ENCODE results near the gene MCAT.
A peak's percentile ranks its signal among the peaks of the same experiment; 100 is the strongest.

Gene MCAT

DNA sequence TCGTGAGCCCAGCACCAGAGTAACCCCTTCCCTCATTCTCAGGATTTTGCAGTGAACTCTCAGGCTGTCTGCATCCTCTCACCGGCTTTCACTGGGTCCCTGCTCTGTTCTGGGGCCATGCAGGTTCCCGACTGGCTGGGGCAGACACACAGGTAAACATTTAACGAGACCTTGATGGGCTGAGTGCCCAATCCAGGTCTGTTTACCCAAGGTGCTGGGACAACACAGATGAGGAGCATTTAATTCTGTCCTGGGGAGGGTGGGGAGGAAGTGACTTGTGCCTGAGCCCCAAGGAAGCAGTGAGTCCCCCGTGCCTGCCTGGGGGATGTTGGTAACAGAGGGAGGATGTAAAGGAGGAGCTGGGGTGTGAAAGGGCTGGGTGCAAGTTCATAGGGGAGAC is 28.2 kb downstream of the MCAT start:
- Histone ChIP-seq H3K27ac (replicated peaks) (no peak overlapping the region), H3K27me3 (ENCODE audit: insufficient read depth, poor library complexity, severe bottlenecking) (no peaks in the 10 kb centered on the region), H3K4me3 (replicated peaks; ENCODE audit: insufficient read depth, low read length) (no peak overlapping the region)
- no peak for DNase-seq (ENCODE audit: low read depth in 1 of 2, low spot score in 1 of 2)
- TF ChIP-seq SPI1 (IDR thresholded peaks at IDR 0.05; ENCODE audit: borderline replicate concordance, low read depth), result peak; percentile 68
- TF ChIP-seq, protein P1, sequence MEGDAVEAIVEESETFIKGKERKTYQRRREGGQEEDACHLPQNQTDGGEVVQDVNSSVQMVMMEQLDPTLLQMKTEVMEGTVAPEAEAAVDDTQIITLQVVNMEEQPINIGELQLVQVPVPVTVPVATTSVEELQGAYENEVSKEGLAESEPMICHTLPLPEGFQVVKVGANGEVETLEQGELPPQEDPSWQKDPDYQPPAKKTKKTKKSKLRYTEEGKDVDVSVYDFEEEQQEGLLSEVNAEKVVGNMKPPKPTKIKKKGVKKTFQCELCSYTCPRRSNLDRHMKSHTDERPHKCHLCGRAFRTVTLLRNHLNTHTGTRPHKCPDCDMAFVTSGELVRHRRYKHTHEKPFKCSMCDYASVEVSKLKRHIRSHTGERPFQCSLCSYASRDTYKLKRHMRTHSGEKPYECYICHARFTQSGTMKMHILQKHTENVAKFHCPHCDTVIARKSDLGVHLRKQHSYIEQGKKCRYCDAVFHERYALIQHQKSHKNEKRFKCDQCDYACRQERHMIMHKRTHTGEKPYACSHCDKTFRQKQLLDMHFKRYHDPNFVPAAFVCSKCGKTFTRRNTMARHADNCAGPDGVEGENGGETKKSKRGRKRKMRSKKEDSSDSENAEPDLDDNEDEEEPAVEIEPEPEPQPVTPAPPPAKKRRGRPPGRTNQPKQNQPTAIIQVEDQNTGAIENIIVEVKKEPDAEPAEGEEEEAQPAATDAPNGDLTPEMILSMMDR (IDR thresholded peaks at IDR 0.05; ENCODE audit: insufficient read depth, low read length), result no peak

DNA sequence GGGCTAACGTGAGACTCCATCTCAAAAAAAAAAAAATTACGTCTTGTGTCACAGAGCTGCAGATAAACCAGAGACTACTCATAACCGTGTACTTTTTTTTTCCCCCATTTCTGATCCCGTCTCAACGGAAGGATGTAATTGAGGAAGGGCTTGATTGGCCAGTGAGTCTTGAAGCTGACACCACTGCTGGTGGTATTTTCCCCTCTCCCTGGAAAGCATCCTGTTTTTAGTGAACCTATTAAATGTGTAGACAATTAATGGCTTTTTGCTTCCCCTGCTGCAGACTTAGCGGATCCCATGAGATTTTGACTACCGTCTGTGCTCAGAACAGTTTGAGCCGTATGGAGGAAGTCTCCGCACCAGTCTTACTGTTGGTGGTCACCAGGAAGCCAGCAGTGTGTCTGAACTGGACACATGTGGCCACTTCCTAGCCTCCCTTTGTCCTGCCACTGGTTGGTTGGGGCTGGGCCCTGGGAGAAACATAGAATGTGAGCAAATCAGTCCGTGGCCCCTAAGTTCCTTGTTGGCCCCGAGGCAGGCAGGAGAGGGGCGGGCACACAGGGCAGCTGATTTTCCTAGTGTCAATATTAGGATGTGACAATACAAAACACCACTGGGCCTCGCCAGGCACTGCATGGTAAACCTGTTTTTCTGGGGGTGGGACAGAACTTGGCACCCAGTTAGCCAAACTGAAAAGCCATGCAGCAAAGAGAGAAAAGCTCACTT is 29.5 kb downstream of the MCAT start:
- no peaks in the 10 kb centered on the region for H3K27me3 ChIP-seq (ENCODE audit: insufficient read depth, poor library complexity, severe bottlenecking)

DNA sequence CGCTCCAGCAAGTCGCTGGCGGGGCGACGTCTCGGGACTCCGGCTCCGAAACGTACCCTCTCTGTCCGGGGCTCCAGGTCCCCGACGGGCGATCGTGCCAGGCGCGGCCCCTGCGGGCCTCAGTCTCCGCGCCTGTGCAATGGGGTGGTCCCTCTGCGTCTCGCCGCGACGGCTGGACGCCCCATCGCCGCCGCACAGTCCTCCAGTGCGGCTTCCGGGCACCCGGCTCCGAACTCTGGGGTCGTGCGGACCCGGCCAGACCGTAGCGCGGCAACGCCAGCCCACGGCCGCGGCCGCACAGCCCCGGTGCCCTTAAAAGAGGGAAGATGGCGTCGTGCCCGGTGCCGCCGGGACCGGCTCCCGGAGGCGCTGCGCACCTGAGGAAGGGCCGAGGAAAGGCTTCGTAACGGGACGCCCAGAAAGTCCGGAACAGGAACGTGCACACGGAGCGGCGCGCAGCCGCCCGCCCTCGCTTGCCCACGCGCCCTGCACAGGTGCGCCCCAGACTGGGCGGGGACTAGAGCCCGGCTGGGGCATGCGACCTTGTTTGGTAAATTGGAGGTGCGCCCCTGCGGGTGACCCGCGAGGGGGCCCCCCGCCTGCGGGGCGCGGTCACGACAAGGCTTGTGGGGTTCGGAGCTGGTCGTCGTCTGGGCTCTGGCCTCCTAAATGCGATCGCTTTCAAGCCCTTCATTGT is 32.1 kb downstream of the MCAT start:
- peak in 1 of 2 experiments; percentile 52 for DNase-seq (ENCODE audit: low read depth in 1 of 2, low spot score in 1 of 2)
- peak overlapping the region; percentile 72 for H3K4me3 ChIP-seq (replicated peaks; ENCODE audit: insufficient read depth, low read length)
- TF ChIP-seq, protein P1 (IDR thresholded peaks at IDR 0.05; ENCODE audit: insufficient read depth, low read length), result no peak
- TF ChIP-seq, protein P2, sequence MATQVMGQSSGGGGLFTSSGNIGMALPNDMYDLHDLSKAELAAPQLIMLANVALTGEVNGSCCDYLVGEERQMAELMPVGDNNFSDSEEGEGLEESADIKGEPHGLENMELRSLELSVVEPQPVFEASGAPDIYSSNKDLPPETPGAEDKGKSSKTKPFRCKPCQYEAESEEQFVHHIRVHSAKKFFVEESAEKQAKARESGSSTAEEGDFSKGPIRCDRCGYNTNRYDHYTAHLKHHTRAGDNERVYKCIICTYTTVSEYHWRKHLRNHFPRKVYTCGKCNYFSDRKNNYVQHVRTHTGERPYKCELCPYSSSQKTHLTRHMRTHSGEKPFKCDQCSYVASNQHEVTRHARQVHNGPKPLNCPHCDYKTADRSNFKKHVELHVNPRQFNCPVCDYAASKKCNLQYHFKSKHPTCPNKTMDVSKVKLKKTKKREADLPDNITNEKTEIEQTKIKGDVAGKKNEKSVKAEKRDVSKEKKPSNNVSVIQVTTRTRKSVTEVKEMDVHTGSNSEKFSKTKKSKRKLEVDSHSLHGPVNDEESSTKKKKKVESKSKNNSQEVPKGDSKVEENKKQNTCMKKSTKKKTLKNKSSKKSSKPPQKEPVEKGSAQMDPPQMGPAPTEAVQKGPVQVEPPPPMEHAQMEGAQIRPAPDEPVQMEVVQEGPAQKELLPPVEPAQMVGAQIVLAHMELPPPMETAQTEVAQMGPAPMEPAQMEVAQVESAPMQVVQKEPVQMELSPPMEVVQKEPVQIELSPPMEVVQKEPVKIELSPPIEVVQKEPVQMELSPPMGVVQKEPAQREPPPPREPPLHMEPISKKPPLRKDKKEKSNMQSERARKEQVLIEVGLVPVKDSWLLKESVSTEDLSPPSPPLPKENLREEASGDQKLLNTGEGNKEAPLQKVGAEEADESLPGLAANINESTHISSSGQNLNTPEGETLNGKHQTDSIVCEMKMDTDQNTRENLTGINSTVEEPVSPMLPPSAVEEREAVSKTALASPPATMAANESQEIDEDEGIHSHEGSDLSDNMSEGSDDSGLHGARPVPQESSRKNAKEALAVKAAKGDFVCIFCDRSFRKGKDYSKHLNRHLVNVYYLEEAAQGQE (IDR thresholded peaks at IDR 0.05; ENCODE audit: insufficient replicate concordance, low read depth), result no peak
- TF ChIP-seq SPI1 (IDR thresholded peaks at IDR 0.05; ENCODE audit: borderline replicate concordance, low read depth), result no peak
- no peak for TF ChIP-seq POLR2AphosphoS5 (IDR thresholded peaks at IDR 0.05; ENCODE audit: low read depth)
- H3K27me3 ChIP-seq (ENCODE audit: insufficient read depth, poor library complexity, severe bottlenecking), result no peaks in the 10 kb centered on the region
- peak overlapping the region; percentile 21 for H3K27ac ChIP-seq (replicated peaks)

More for the DNA sequence above, 29.5 kb downstream of the MCAT start:
- Histone ChIP-seq H3K4me3 (replicated peaks; ENCODE audit: insufficient read depth, low read length) (no peak overlapping the region), H3K27ac (replicated peaks) (no peak overlapping the region)
- TF ChIP-seq GABPA (IDR thresholded peaks at IDR 0.05; ENCODE audit: low read depth) (no peak), POLR2AphosphoS5 (IDR thresholded peaks at IDR 0.05; ENCODE audit: low read depth) (no peak)
- TF ChIP-seq, protein P1 (IDR thresholded peaks at IDR 0.05; ENCODE audit: insufficient read depth, low read length), result no peak
- TF ChIP-seq, protein P2 (IDR thresholded peaks at IDR 0.05; ENCODE audit: insufficient replicate concordance, low read depth), result no peak
- no peak for DNase-seq (ENCODE audit: low read depth in 1 of 2, low spot score in 1 of 2)

All from HL-60 (cell line).